Tibial nerve (tissue), 4 donors: ENCODE measurements around the gene PPTC7. TPM values are rescaled to one million over a fixed set of nuclear protein-coding genes. Genes with fewer than 3 reads are reported as not detected.

ENCODE experiments used
- DNase-seq, 2 donors: peaks; one replicate each; pipeline ENCODE4 v3.0.0-alpha.2; 2019; ENCODE audit warnings: low spot score in 2 of 2
- H3K27ac ChIP-seq, 4 donors: fragments of 200-600 bp; sonication (generic) in 3 of 4; one replicate each; pipeline ENCODE4 v1.5.1; 2017 to 2019; ENCODE audit warnings: mild to moderate bottlenecking in 1 of 4
- H3K27me3 ChIP-seq, 2 donors: fragments of 200-600 bp; sonication (generic) in 1 of 2; one replicate each; pipeline versions ENCODE4 v1.5.1 to v1.6.0; 2017 to 2019
- H3K36me3 ChIP-seq, 3 donors: fragments of 200-600 bp; sonication (generic); one replicate each; pipeline ENCODE4 v1.5.1; 2018 to 2019
- H3K4me1 ChIP-seq, 4 donors: fragments of 200-600 bp; sonication (generic) in 3 of 4; one replicate each; pipeline ENCODE4 v1.5.1; 2017 to 2019
- H3K4me3 ChIP-seq, 4 donors: fragments of 200-600 bp; sonication (generic) in 3 of 4; one replicate each; pipeline ENCODE4 v1.5.1; 2017 to 2019; ENCODE audit warnings: mild to moderate bottlenecking in 1 of 4, moderate library complexity in 1 of 4
- H3K9me3 ChIP-seq, 4 donors: fragments of 200-600 bp; sonication (generic) in 3 of 4; one replicate each; pipeline ENCODE4 v1.5.1; 2017 to 2019
- EP300 ChIP-seq, 2 donors: sonication (generic); formaldehyde crosslinking; IDR thresholded peaks; one replicate each; pipeline ENCODE4 v1.6.1; 2017; ENCODE audit warnings: antibody characterized with exemption in 2 of 2, mild to moderate bottlenecking in 1 of 2
- POLR2A ChIP-seq, 2 donors: fragments of 450-650 bp; IDR thresholded peaks; one replicate each; pipeline ENCODE4 v1.6.1; 2017; ENCODE audit warnings: antibody characterized with exemption in 2 of 2, mild to moderate bottlenecking in 2 of 2, moderate library complexity in 2 of 2
- WGBS, 2 donors: methylation state at CpG; one replicate each; pipeline ENCODE4 v1.1.5; 2018; 5-methylcytosine and 5-hydroxymethylcytosine counted together
- small RNA-seq: library from RNA; depleted of rRNA; stranded (forward); fragments of <200 nt; gene quantifications from one replicate; pipeline ENCODE3, GENCODE V24; 2016
- total RNA-seq, 4 donors: library from RNA; depleted of rRNA; stranded (reverse); fragments of >200 nt; gene quantifications; one replicate each; pipeline ENCODE4 v1.1.0, GENCODE V29; 2016
- TF ChIP-seq, protein P1 (sequence below), 5 experiments: fragments of 200-600 bp in 3 of 5; fragments of 450-650 bp in 2 of 5; sonication (generic) in 3 of 5; IDR thresholded peaks; one replicate each; pipeline ENCODE4 v1.5.1; 2016 to 2019; ENCODE audit warnings: antibody characterized with exemption in 5 of 5, mild to moderate bottlenecking in 3 of 5, moderate library complexity in 2 of 5

Gene PPTC7
- total RNA-seq, 4 donors from 2014 or later, result 21.6 to 23.6 (median 23.1) TPM

DNA sequence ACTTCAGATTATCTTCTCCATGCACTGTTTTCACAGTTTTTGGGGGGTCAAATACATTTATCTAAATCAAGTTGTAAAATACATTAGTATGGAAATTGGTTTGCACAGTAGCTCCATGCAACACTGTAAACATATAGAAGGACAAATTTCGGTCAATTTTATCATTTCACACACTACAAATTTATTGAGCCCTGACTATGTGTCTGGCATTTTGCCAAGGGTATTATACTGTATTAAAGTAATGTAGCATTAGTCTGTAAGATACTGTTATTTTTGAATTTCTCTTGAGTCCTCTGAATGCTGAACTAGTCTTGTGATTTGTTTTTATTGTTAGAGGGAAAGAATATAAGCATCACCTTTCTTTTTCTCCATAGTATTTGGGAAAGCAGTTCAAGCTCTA is 79.7 kb downstream of the PPTC7 start:
- Histone ChIP-seq H3K36me3 (no peaks in the 10 kb centered on the region), H3K27me3 (no peaks in the 10 kb centered on the region), H3K9me3 (no peaks in the 10 kb centered on the region), H3K4me3 (no peak overlapping the region), H3K4me1 (peaks cover 3 to 36% (median 21%) of the 10 kb centered on the region in 4 donors), H3K27ac (no peak overlapping the region)
- TF ChIP-seq, protein P1, sequence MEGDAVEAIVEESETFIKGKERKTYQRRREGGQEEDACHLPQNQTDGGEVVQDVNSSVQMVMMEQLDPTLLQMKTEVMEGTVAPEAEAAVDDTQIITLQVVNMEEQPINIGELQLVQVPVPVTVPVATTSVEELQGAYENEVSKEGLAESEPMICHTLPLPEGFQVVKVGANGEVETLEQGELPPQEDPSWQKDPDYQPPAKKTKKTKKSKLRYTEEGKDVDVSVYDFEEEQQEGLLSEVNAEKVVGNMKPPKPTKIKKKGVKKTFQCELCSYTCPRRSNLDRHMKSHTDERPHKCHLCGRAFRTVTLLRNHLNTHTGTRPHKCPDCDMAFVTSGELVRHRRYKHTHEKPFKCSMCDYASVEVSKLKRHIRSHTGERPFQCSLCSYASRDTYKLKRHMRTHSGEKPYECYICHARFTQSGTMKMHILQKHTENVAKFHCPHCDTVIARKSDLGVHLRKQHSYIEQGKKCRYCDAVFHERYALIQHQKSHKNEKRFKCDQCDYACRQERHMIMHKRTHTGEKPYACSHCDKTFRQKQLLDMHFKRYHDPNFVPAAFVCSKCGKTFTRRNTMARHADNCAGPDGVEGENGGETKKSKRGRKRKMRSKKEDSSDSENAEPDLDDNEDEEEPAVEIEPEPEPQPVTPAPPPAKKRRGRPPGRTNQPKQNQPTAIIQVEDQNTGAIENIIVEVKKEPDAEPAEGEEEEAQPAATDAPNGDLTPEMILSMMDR (IDR thresholded peaks at IDR 0.05), result no peak
- TF ChIP-seq EP300 (IDR thresholded peaks at IDR 0.05) (no peak), POLR2A (IDR thresholded peaks at IDR 0.05) (no peak)
- DNase-seq, result no peak
- WGBS, 2 donors, result 80 to 88% methylated on average over 1 of the region's 1 CpG

- TF ChIP-seq EP300 (IDR thresholded peaks at IDR 0.05) (peak; percentile 94 to 98), POLR2A (IDR thresholded peaks at IDR 0.05) (peak; percentile 76 to 89)
- TF ChIP-seq, protein P1 (IDR thresholded peaks at IDR 0.05), result peak in 1 of 5 experiments; percentile 51
Observed at GRCh38 chr12:110501752-110502738, 81.1 kb downstream of the PPTC7 start, which contains the start of the genes RAD9B and VPS29. TSS of gene RAD9B (plus strand) at chr12:110502331. CDS start at chr12:110502338, 7 bp downstream. TSS of gene VPS29 (minus strand) at chr12:110502111. CDS start at chr12:110502051, 60 bp downstream.

GRCh38 chr12:110501399-110501751 is 81.7 kb downstream of the PPTC7 start:
- peak in 1 of 2 donors; percentile 25 for DNase-seq
- Histone ChIP-seq H3K4me3 (peak overlapping the region; percentile 89 to 100 (median 94)), H3K9me3 (no peaks in the 10 kb centered on the region), H3K36me3 (peaks cover 0 to 5% (median 0%) of the 10 kb centered on the region in 3 donors), H3K4me1 (peaks cover 3 to 43% (median 22%) of the 10 kb centered on the region in 4 donors), H3K27me3 (no peaks in the 10 kb centered on the region), H3K27ac (peak overlapping the region; percentile 85 to 98 (median 92))
- TF ChIP-seq POLR2A (IDR thresholded peaks at IDR 0.05), result no peak
- no peak for TF ChIP-seq EP300 (IDR thresholded peaks at IDR 0.05)
- TF ChIP-seq, protein P1 (IDR thresholded peaks at IDR 0.05), result no peak
- 0% methylated on average over 11 to 17 of the region's 17 CpGs for WGBS, 2 donors

More at GRCh38 chr12:110501752-110502738, 81.1 kb downstream of the PPTC7 start, which contains the start of the genes RAD9B and VPS29:
- 6 to 7% methylated on average over 56 to 60 of the region's 61 CpGs for WGBS, 2 donors
- peak; percentile 96 to 97 for DNase-seq
- Histone ChIP-seq H3K27me3 (no peaks in the 10 kb centered on the region), H3K4me3 (peak within 1 kb of the TSS; percentile 89 to 100 (median 94)), H3K36me3 (peaks cover 0 to 5% (median 0%) of the 10 kb centered on the region in 3 donors), H3K4me1 (peaks cover 3 to 43% (median 22%) of the 10 kb centered on the region in 4 donors), H3K27ac (peak within 1 kb of the TSS; percentile 85 to 98 (median 92)), H3K9me3 (no peaks in the 10 kb centered on the region)

- Histone ChIP-seq H3K9me3 (no peaks in the 10 kb centered on the region), H3K27me3 (no peaks in the 10 kb centered on the region), H3K4me1 (peaks cover 3 to 43% (median 22%) of the 10 kb centered on the region in 4 donors), H3K4me3 (no peak overlapping the region), H3K27ac (no peak overlapping the region), H3K36me3 (peaks cover 0 to 26% (median 0%) of the 10 kb centered on the region in 3 donors)
- TF ChIP-seq EP300 (IDR thresholded peaks at IDR 0.05) (no peak), POLR2A (IDR thresholded peaks at IDR 0.05) (no peak)
- TF ChIP-seq, protein P1 (IDR thresholded peaks at IDR 0.05), result no peak
- WGBS, 2 donors, result 58 to 61% methylated on average over 4 of the region's 4 CpGs
- no peak for DNase-seq
Observed at GRCh38 chr12:110498984-110499706, 84.0 kb downstream of the PPTC7 start.

Small RNAs within 50 kb of the gene (small RNA-seq; reads per million reads assigned to genes)
- not detected for gene RF00278
- gene RN7SL387P, result not detected

Other genes with a start within 250 kb of the PPTC7 start
- 10 to 100 TPM; 26.3 to 46.7 (median 39.2) TPM for gene ANAPC7, start 179.6 kb downstream of the PPTC7 start, total RNA-seq
- gene ARPC3, start 133.0 kb downstream of the PPTC7 start, total RNA-seq, result 100 to 1,000 TPM; 153 to 297 (median 181) TPM
- gene GPN3, start 115.1 kb downstream of the PPTC7 start, total RNA-seq, result 10 to 100 TPM; 16.7 to 31.0 (median 24.8) TPM
- gene FAM216A, start 114.5 kb downstream of the PPTC7 start, total RNA-seq, result 1 to 10 TPM; 4.1 to 9.6 (median 6.2) TPM
- gene VPS29, start 81.2 kb downstream of the PPTC7 start, total RNA-seq, result 100 to 1,000 TPM in 1 of 4 donors, 10 to 100 TPM in 3; 66.6 to 142 (median 82.9) TPM
- 1 to 10 TPM in 1 of 4 donors, under 1 TPM in 3; 0.30 to 2.4 (median 0.71) TPM for gene RAD9B, start 81.0 kb downstream of the PPTC7 start, total RNA-seq
- gene TCTN1, start 30.8 kb upstream of the PPTC7 start, total RNA-seq, result 10 to 100 TPM; 45.0 to 71.2 (median 64.5) TPM
- 10 to 100 TPM in 2 of 4 donors, 1 to 10 TPM in 2; 4.5 to 13.8 (median 9.6) TPM for gene HVCN1, start 105.8 kb upstream of the PPTC7 start, total RNA-seq
- 10 to 100 TPM; 74.5 to 96.4 (median 83.9) TPM for gene PPP1CC, start 159.6 kb upstream of the PPTC7 start, total RNA-seq